ENCODE data around the gene CAMSAP3.

CAMSAP3 gene

DNA sequence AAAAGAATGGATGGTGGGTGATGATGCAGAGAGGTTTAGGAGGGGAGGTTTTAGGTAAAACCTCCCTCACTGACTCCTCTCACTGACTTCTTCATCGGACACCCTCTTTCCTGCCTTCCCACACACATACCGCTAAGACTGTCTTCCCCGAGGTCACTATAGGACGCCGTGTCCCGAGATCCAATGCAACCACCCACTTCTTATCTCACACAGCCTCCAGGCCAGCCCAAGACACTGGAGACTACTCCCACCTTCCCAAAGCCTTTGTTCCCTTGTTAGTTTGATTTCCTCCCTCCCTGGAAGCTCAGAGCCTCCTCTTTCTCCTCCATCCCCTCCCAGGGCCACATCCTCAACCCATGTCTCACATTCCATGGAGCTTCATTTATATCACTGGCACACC is 16.5 kb upstream of the CAMSAP3 start:
- DNase-seq = no peak

DNA sequence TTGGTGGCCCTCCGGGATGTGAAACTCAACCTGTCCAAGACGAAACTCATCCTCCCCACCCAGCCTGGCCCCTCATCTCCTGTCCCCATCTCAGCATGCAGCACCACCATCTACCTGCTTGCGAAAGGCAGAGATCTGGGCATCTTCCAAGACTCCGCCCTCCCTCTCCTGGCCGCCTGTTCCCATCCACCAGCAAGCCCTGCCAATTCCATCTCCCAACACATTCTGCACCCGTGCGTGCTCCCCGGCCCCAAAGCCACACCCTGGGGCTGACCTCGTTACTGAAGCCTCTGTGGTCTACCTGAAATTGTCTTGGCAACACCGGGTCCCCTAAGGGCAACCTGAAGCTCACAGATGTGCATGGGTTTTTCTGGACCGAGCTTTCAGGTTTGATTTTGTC is 13.2 kb upstream of the CAMSAP3 start:
- no peak for DNase-seq

DNA sequence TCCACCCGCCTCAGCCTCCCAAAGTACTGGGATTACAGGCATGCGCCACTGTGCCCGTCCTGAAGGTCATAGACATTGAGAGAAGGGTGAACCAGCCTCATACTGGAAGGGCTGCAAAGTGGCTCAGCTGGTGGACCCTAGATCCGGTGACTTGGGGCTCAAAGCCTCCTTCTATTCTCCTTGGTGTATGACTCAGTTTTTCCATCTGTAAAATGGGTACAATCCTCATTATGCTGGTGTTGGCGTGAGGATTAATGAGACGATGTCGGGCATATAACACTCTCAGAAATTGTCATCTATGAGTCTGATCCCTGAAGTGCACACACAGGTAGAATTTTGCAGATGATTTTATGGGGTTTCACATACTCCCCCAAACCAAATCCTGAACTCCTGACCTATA is 5.8 kb upstream of the CAMSAP3 start:
- no peak for DNase-seq

DNA sequence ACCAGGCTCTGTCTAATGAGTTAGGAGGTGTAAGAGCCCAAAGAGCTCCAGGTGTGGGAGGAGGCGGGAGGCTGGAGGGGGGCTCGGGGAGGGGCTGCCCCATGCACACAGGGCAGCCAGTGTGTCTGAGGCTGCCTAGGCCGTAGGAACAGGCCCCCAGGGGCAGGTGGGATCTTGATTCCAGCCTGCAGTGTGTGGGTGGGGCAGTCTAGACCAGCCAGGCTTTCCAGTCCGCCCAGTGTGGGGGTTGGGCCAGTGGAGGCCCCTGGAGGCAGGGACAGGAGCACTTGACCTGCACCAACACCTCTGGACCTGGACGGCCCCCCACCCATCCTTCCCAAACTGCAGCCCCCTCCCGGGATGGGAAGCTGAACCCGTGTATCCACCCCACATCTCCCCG is 5.4 kb upstream of the CAMSAP3 start:
- DNase-seq = no peak

DNA sequence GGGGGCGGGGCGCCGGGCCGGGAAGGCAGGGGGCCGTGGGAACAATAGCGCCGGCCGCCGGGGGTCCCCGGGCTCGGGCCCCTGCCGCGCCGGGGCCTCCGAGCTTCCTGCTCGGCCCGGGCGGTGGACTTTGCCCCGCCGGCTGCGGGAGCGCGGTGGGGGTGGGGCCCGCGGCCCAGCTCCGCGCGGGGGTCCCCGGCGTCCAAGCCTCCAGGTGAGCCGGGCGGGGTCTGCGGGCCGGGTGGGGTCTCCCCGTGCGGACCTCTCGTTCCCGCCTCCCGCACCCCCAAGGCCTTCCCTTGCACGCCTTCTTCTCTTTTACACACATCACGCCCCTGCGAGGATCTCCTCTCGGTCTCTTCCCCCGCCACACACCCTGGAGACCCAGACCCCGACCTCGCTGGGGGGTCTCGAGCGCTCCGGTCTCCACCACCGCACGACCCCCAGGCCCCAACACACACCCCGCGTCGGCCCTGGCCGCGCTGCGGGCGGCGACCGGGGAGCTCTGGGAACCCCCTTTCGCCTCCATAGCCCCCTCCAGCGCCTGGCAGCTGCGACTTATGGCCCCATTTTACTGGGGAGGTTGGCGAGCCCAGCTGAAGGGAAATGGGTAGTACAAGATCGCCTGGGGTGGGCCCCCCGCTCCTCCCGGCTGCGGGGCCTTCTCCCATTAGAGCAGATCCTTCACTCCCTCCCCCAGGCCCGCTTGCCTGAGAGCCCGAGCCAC is 711 bp downstream of the CAMSAP3 start:
- no peak for DNase-seq

DNA sequence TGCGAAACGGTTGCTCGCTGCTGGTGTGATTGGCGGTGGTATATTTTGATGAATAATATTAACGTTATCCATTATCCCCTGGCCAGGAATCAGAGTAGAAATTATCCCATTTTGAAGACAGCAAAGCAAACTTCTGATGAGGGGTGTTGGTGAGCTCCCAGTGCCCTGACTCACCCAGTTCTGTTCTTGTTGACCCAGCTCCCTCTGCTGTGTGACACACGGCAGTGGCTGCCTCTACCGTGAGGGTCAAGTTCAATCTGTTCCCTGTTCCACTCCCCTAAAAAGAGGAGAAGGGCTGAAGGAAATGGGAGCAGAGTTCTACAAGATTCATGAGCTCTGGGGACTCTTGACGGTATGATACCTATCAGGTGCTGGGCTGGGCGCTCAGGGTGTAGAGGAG is 2.0 kb downstream of the CAMSAP3 start:
- DNase-seq = no peak

DNA sequence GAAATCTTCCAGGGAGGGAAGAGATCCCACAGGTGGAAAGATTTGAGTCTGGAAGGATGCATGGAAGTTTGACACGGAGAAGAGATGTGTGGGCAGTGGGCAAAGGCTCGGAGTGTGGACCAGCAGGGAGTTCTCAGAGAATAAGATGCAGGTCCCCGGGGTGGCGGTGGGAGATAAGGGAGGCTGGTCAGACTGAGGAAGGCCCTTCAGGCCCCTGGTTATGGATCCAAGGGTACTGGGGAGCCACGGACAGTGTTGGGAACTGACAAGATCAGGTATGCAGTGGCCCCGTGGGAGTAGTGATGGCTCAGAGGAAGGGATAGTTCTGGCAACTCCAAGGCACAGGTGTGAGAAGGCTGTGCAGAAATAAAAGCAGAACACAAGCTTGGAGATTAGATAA is 2.5 kb downstream of the CAMSAP3 start:
- no peak for DNase-seq

DNA sequence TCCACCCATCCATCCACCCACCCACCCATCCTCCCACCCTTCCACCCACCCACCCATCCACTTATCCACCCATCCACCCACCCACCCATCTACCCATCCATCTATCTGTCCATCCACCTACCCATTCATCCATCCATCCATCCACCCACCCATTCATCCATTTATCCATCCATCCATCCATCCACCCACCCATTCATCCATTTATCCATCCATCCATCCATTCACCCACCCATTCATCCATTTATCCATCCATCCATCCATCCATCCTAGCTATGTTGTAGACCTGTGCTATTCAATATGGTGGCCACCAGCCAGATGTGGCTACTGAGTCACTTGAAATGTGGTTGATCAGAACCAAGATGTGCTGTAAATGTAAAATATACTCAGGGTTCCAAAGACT is 5.1 kb downstream of the CAMSAP3 start:
- no peak for DNase-seq

DNA sequence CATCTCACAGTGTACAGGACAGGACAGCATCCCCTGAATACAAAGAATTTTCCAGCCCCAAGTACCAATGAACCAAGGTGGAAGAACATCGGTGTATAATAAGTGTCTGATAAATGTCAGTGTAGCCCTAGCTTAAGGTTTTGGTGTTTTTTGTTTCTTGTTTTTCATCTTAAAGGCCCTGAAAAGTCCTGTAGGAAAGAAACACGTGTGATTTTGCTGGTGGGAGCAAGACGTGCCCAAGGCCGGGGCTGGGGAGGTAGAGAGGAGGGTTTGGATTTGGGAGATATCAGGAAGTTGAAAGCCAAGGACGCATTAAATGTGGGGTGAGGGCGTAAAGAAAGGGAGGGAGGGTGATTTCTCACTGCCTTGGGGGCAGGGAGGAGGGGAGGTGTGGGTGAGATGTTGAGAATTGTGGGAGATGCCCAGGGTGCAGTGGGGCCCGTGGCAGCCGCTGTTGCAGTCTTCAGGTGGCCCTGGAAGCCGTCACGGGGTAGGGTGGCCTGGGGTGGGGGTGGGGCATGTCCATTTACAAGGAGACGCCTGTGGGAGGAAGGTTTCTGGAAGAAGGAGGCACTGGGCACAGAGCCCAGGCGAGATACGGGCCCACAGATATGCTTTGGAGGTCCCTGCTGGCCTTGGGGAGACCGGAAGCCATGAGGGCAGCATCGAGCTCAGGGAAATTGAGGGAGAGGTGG is 6.7 kb downstream of the CAMSAP3 start:
- no peak for DNase-seq

DNA sequence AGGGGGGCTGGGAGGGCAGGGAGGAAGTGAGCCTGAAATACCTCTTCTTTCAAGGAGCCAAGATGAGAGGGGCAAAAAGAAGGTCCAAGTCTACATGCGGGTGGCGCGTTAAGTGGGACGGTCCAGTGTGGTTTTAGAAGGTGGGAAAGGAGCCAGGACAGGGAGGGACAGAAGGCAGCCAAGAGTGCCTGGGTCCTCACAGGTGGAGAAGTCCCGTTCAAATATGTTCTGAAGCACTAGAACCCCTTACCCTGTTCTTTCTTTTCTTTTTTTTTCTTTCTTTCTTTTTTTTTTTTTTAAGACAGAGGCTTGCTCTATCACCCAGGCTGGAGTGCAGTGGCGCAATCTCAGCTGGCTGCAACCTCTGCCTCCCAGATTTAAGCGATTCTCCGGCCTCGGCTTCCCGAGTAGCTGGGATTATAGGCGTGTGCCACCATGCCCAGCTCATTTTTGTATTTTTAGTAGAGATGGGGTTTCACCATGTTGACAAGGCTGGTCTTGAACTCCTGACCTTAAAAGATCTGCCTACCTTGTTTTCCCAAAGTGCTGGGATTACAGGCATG is 7.4 kb downstream of the CAMSAP3 start:
- DNase-seq = no peak

DNA sequence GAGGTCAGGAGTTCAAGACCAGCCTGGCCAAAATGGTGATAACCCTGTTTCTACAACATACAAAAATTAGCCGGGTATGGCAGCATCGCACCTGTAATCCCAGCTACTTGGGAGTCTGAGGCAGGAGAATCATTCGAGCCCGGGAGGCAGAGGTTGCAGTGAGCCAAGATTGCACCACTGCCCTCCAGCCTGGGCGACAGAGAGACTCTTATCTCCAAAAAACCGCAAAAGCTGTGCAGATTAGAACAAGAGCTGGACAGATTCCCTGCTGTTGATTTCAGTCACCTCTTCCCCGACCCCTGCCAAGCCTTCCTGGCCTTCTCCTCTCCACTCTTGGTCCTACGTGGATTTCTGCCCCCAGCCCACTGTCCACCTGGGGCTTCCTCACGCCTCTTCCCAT is 8.3 kb downstream of the CAMSAP3 start:
- no peak for DNase-seq

DNA sequence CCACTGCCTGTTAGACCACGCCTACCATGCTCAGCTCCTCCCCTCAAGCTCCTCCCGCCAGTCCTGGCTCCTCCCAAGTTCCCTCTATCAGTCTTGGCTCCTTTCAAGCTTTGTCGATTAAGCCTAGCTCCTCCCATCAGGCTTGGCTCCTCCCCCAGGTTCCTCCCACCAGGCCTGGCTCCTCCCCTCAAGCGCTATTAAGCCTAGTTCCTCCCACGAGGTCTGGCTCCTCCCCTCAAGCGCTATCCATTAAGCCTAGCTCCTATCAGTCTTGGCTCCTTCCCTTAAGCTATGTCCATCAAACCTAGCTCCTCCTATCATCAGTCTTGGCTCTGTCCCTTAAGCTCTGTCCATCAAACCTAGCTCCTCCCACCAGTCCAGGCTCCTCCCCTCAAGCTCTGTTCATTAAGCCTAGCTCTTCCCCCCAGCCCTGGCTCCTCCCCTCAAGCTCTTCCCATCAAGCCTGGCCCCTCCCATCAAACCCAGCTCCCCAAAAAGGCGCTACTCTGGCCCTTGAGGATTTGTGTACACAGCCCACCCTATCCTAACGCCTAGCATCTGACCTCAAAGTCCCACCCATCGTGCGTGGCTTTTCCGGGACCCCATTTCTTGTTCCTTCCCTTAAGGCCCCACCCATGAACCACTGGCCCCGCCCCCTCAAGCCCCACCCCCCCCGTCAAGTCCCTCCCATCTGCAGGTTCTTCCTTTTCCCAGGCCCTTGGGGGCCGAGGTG is 10.0 kb downstream of the CAMSAP3 start:
- DNase-seq = no peak

DNA sequence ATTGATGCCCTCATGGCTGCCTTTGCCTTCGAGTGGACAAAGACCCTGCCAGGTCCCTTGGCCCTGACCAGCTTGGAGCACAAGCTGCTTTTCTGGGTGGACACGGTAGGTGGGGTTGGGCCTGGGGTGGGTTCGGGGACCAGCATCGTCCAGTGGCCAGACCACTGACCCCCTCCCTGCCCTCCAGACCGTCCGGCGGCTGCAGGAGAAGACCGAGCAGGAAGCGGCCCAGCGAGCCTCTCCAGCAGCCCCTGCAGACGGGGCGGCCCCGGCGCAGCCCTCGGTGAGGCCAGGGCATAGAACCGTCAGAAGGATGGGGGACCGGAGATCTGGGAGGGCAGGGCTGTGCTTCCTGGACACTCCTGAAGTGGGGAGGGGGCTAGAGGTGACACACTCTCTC is 10.6 kb downstream of the CAMSAP3 start:
- DNase-seq = no peak

DNA sequence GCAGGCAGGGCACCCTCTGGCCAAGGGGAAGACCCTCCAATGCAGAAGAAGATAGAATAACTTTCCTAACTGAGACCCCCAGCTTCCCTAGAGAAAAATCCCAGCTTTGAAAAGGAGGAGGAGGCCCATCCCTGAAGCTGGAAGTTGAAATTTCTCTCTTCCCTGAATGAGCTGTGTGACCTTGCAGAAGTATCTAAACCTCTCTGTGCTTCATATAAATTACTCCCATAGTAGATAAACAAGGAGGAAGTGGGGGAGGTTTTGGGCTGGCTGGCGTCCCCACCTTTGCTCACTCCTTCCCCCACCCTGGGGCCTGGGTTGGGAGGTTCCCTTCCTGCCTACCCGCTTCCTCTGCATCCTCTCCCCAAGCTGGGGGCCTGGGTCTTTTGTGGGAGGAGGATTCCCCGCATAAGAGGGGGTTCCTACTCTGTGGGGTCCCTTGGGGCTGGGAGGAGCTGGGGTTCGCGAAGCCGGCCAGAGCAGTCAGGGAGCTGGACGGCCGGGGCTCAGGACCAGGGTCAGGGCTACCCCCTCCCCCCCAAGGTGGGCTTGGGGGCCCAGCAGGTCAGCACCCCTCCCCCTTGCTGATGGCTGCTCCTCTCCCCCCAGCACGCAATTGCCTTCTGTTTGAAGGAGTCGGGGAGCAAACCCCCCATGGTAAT is 11.7 kb downstream of the CAMSAP3 start:
- DNase-seq = no peak

DNA sequence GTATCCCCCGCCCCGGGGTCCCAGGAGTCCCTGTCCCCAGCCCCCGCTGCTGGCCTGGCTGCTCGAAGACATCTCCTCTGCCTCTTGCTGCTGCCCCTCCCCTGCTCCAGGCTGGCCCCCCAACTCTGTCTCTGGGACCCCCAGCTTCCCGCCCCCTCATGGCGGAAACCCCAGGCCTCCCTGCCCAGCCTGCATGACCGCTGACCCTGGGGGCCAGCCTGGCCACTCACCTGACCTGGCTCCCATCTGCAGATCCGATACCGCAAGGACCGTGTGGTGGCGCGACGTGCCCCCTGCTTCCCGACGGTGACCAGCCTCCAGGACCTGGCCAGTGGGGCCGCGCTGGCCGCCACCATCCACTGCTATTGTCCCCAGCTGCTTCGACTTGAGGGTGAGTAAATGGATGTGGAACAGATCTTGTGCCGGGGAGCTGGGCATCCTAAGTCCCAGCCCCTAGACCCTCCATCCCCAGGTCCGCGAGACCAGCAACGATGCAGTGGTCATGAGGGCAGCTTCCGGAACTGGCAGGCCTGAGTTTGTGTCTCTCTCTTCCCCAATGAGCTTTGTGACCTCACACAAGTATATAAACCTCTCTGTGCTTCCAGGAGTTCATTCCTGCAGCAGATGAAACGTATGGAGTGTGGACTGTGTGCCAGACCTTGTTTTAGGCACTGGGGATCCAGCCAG is 12.4 kb downstream of the CAMSAP3 start:
- DNase-seq = no peak

DNA sequence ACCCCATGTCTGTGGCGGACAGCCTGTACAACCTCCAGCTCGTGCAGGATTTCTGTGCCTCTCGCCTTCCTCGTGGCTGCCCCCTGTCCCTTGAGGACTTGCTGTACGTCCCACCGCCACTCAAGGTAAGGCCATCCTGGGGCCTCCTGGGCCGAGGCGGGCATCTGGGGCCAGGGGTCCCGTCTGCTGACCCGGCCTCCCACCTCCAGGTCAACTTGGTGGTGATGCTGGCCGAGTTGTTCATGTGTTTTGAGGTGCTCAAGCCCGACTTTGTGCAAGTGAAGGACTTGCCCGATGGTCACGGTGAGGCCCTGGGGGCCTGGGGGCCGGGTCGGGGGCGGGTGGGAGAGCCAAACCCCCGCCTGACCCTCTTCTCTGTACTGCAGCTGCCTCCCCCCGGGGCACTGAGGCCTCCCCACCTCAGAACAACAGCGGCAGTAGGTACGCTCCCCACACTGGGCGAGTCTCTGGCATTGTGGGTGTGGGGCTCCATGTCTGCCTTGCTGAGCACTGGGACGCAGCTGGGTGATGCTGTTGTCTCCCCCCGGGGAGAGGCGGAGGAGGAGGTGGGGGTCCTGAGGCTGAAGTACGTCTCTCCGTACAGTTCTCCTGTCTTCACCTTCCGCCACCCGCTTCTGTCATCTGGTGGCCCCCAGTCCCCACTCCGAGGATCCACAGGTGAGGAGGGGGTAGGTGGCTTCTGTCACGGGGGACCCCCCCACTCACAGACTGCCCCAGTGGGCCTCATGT is 15.0 kb downstream of the CAMSAP3 start:
- no peak for DNase-seq

DNA sequence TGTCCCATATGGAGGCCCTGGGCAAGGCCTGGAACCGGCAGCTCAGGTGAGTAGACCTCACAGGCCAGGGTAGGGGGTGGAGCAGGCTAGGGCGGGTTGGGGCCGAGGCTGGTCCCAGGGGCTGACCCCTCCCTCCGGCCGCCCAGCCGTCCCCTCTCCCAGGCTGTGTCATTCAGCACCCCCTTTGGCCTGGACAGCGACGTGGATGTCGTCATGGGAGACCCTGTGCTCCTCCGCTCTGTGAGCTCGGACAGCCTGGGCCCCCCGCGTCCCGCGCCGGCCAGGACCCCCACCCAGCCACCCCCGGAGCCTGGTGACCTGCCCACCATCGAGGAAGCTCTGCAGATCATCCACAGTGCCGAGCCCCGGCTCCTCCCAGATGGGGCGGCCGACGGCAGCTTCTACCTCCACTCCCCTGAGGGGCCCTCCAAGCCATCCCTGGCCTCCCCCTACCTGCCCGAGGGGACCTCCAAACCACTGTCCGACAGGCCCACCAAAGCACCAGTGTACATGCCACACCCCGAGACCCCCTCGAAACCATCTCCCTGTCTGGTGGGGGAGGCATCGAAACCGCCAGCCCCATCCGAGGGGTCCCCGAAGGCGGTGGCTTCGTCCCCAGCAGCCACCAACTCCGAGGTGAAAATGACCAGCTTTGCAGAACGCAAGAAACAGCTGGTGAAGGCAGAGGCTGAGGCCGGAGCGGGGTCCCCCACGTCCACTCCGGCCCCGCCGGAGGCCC is 16.0 kb downstream of the CAMSAP3 start:
- no peak for DNase-seq

DNA sequence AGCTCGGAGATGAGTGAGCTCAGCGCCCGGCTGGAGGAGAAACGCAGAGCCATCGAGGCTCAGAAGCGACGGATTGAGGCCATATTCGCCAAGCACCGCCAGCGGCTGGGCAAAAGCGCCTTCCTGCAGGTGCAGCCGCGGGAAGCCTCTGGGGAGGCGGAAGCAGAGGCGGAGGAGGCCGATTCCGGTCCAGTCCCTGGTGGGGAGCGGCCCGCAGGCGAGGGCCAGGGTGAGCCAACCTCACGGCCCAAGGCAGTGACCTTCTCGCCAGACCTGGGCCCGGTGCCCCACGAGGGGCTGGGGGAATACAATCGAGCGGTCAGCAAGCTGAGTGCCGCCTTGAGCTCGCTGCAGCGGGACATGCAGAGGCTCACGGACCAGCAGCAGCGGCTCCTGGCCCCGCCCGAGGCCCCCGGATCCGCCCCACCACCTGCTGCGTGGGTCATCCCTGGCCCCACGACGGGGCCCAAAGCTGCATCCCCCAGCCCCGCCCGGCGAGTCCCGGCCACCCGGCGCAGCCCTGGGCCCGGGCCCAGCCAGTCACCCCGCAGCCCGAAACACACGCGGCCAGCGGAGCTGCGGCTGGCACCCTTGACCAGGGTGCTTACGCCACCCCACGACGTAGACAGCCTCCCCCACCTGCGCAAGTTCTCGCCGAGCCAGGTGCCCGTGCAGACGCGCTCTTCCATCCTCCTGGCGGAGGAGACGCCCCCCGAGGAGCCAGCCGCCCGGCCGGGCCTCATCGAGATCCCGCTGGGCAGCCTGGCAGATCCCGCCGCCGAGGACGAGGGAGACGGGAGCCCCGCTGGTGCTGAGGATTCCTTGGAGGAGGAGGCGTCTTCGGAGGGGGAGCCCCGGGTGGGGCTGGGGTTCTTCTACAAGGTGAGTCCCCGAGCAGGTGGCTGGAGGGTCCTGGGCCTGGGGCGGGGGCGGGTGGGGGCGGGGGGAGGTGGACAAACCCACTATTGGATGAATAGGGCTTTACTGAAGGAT is 16.9 kb downstream of the CAMSAP3 start:
- no peak for DNase-seq

DNA sequence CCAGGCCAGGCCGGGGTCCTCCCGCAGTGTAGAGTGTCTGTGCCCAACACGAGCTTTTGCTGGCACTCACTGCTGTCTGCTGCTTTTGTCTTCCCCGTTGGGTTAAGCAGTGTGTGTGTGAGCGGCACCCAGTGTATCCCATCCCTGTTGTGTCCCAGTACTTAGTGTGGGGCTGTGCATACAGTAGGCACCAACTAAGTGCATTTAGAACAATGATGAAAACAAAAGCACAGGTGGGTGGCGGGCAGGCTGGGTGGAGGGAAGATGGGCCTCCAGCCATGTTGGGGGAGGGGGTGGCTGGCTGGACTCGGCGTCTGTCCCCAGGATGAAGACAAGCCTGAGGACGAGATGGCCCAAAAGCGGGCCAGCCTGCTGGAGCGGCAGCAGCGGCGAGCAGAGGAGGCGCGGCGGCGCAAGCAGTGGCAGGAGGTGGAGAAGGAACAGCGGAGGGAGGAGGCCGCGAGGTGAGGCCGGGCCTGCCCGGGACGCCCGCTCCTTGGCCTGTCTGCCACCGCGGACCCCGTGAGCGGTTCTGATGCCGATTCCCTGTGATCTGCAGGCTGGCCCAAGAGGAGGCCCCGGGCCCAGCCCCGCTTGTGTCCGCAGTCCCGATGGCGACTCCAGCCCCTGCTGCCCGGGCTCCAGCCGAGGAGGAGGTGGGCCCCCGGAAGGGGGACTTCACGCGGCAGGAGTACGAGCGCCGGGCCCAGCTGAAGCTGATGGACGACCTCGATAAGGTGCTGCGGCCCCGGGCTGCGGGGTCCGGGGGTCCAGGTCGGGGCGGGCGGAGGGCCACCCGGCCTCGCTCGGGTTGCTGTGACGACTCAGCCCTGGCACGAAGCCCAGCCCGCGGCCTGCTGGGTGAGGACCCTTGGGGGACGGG is 19.4 kb downstream of the CAMSAP3 start:
- DNase-seq = no peak
